B cell (primary cell): Measurements from ENCODE around the gene BRD4. TPM values are rescaled to one million over a fixed set of nuclear protein-coding genes. Genes with fewer than 3 reads are reported as not detected.
"Not testable (repeated sequence)": the region's sequence is repeated elsewhere in the genome, so short reads cannot be mapped to it uniquely, and the experiment has no call there.

Experiments
- ATAC-seq: fragments of 200-7000 bp; cut with Tn5 transposase; one replicate; pipeline ENCODE4 v1.10.0; 2021; ENCODE audit warnings: low read depth, mild to moderate bottlenecking, moderate number of reproducible peaks, moderate library complexity
- CTCF ChIA-PET: fragments of 350-600 bp; sonication (Branson Sonifier 250); formaldehyde crosslinking; loops from one replicate; lab custom pipeline; 2021; ENCODE audit warnings: antibody characterized with exemption, inconsistent platforms; lab: Charles Lee
- POLR2A ChIA-PET: fragments of 350-600 bp; sonication (Branson Sonifier 250); formaldehyde crosslinking; loops from one replicate; lab custom pipeline; 2021; ENCODE audit warnings: antibody characterized with exemption; lab: Charles Lee
- DNase-seq: peaks from one replicate; pipeline ENCODE4 v3.0.0; 2013
- H2AFZ ChIP-seq: 2 replicates; pipeline ENCODE4 v1.6.1; 2012; ENCODE audit warnings: mild to moderate bottlenecking, low read depth, low read length; ENCODE audit not compliant: insufficient read depth, poor library complexity, severe bottlenecking
- H3K27ac ChIP-seq, 2 donors: 1 replicate in 1 of 2; 2 replicates in 1 of 2; pipeline ENCODE4 v1.5.1; 2012 to 2013; ENCODE audit warnings: low read length in 2 of 2, mild to moderate bottlenecking in 2 of 2, moderate library complexity in 1 of 2
- H3K27me3 ChIP-seq, 4 experiments: fragments of 200-600 bp in 1 of 4; sonication (generic) in 1 of 4; replicated peaks in 1 of 4; 1 replicate in 2 of 4; 2 replicates in 2 of 4; pipeline versions ENCODE4 v1.6.1 to v1.7.0; 2013 to 2016; ENCODE audit warnings: low read length in 3 of 4, mild to moderate bottlenecking in 2 of 4, mixed read lengths in 1 of 4, moderate library complexity in 1 of 4; ENCODE audit not compliant: insufficient read depth in 4 of 4, control insufficient read depth in 3 of 4; ENCODE audit errors: control extremely low read depth in 1 of 4
- H3K36me3 ChIP-seq, 2 experiments: replicated peaks in 1 of 2; 1 replicate in 1 of 2; 2 replicates in 1 of 2; pipeline versions ENCODE4 v1.6.1 to v1.7.1; 2013; ENCODE audit warnings: low read length in 1 of 2; ENCODE audit not compliant: insufficient read depth in 2 of 2, control insufficient read depth in 1 of 2; ENCODE audit errors: control extremely low read depth in 1 of 2, extremely low read depth in 1 of 2
- H3K4me1 ChIP-seq, 2 donors: fragments of 200-600 bp in 1 of 2; sonication (generic) in 1 of 2; 1 replicate in 1 of 2; 2 replicates in 1 of 2; pipeline versions ENCODE4 v1.5.1 to v1.6.1; 2013 to 2017; ENCODE audit warnings: low read length in 2 of 2; ENCODE audit not compliant: control insufficient read depth in 2 of 2, insufficient read depth in 2 of 2
- H3K4me2 ChIP-seq: replicated peaks from 2 replicates; pipeline ENCODE3; 2012; ENCODE audit warnings: mild to moderate bottlenecking, low read depth, low read length; ENCODE audit not compliant: poor library complexity, severe bottlenecking
- H3K4me3 ChIP-seq, 5 experiments: fragments of 200-600 bp in 1 of 5; sonication (generic) in 1 of 5; 1 replicate in 3 of 5; 2 replicates in 2 of 5; pipeline versions ENCODE4 v1.5.1 to v1.7.0; 2011 to 2016; ENCODE audit warnings: low read length in 4 of 5, mild to moderate bottlenecking in 4 of 5, low read depth in 2 of 5, control low read depth in 1 of 5, moderate library complexity in 1 of 5; ENCODE audit not compliant: insufficient read depth in 1 of 5; ENCODE audit errors: control extremely low read depth in 1 of 5, extremely low read depth in 1 of 5
- H3K79me2 ChIP-seq: fragments of 200-600 bp; sonication (generic); one replicate; pipeline ENCODE4 v1.6.0; 2016; ENCODE audit warnings: low read length; ENCODE audit not compliant: control insufficient read depth, insufficient read depth
- H3K9ac ChIP-seq: fragments of 200-600 bp; sonication (generic); 2 replicates; pipeline ENCODE4 v1.6.1; 2017; ENCODE audit warnings: mild to moderate bottlenecking, low read length, moderate library complexity
- H3K9me3 ChIP-seq, 3 donors: one replicate each; pipeline versions ENCODE4 v1.6.1 to v1.7.1; 2013; ENCODE audit warnings: low read length in 2 of 3; ENCODE audit not compliant: control insufficient read depth in 2 of 3, insufficient read depth in 1 of 3; ENCODE audit errors: control extremely low read depth in 1 of 3
- H4K20me1 ChIP-seq: 2 replicates; pipeline ENCODE4 v1.6.0; 2012; ENCODE audit warnings: mild to moderate bottlenecking, low read length; ENCODE audit not compliant: insufficient read depth, control insufficient read depth, poor library complexity, severe bottlenecking
- H3K27ac Mint-ChIP-seq: one replicate; pipeline ENCODE4 v1.8.0; 2021; ENCODE audit warnings: mixed read lengths
- H3K27me3 Mint-ChIP-seq: one replicate; pipeline ENCODE4 v1.8.0; 2021; ENCODE audit warnings: mixed read lengths
- H3K4me1 Mint-ChIP-seq: one replicate; pipeline ENCODE4 v1.8.0; 2021; ENCODE audit warnings: mixed read lengths
- H3K4me3 Mint-ChIP-seq: one replicate; pipeline ENCODE4 v1.8.0; 2021; ENCODE audit warnings: mixed read lengths
- H3K9me3 Mint-ChIP-seq: one replicate; pipeline ENCODE4 v1.8.0; 2022; ENCODE audit warnings: mixed read lengths; ENCODE audit not compliant: insufficient read depth
- CTCF ChIP-seq: fragments of 200-600 bp; IDR thresholded peaks from one replicate; pipeline ENCODE4 v1.8.0; 2022; ENCODE audit warnings: antibody characterized with exemption, mild to moderate bottlenecking
- EZH2 ChIP-seq: IDR thresholded peaks from 2 replicates; pipeline ENCODE4 v1.6.1; 2012; ENCODE audit warnings: borderline replicate concordance, low read depth, mild to moderate bottlenecking, moderate library complexity, low read length; ENCODE audit not compliant: insufficient read depth, poor library complexity, severe bottlenecking
- WGBS: methylation state at CpG from one replicate; pipeline ENCODE4 v1.1.5; 2013; ENCODE audit warnings: missing lambda C conversion rate; ENCODE audit not compliant: insufficient coverage; 5-methylcytosine and 5-hydroxymethylcytosine counted together
- intact Hi-C: fragments of 100-400 bp; cut with micrococcal nuclease; formaldehyde crosslinking; loops from one replicate; pipeline ENCODE4 v1.10.0; 2022
- polyA plus RNA-seq: library from polyadenylated mRNA; depleted of rRNA; stranded (reverse); fragments of >200 nt; gene quantifications from 2 replicates; pipeline ENCODE4 v1.2.3, GENCODE V29; 2012
- total RNA-seq, 2 donors: library from RNA; stranded (reverse); fragments of 120-200 nt in 1 of 2; gene quantifications; 1 replicate in 1 of 2; 2 replicates in 1 of 2; pipeline versions ENCODE4 v1.2.3 to v1.2.4, GENCODE V29; 2013 to 2022

The BRD4 gene
- total and polyA plus RNA-seq, 2 donors (not counting 1 experiment from before 2014, with no cell fraction given), result 30.7 to 209 TPM

DNA sequence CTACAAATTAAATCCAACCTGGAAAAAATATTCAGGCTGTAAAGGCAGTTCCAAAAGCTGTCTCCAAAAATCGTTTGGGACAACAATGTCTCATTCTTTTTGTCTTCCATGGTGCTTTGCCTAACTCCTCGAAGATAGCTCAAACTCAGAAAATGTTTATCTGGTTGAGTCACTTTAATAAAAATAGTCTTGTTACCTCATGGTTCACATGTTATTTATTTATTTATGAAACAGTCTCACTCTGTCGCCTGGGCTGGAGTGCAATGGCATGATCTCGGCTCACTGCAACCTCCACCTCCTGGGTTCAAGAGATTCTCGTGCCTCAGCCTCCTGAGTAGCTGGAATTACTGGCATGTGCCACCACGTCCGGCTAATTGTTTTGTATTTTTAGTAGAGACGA, 4.9 kb upstream of the BRD4 start:
- H3K4me2 ChIP-seq, result no peak overlapping the region
- H4K20me1 ChIP-seq, result no peaks in the 10 kb centered on the region
- peaks cover 77% of the 10 kb centered on the region for H3K79me2 ChIP-seq
- 75% methylated on average over 1 of the region's 8 CpGs for WGBS
- peaks cover 0 to 3% (median 0%) of the 10 kb centered on the region in 3 donors for H3K9me3 ChIP-seq
- H3K27me3 ChIP-seq, result no peaks in the 10 kb centered on the region
- no peak overlapping the region for H3K4me3 Mint-ChIP-seq
- H3K4me1 ChIP-seq, result peaks cover 14 to 31% of the 10 kb centered on the region in 2 donors
- DNase-seq, result no peak
- H3K9me3 Mint-ChIP-seq, result no peaks in the 10 kb centered on the region
- no peak for ATAC-seq
- no peak overlapping the region for H3K4me3 ChIP-seq
- CTCF ChIA-PET, result no interaction called here
- no peak overlapping the region for H3K9ac ChIP-seq
- peaks cover 18% of the 10 kb centered on the region for H3K4me1 Mint-ChIP-seq
- peaks cover 3 to 28% of the 10 kb centered on the region in 2 experiments for H3K36me3 ChIP-seq
- H2AFZ ChIP-seq, result no peak overlapping the region
- no peak overlapping the region for H3K27ac ChIP-seq
- H3K27ac Mint-ChIP-seq, result no peak overlapping the region
- POLR2A ChIA-PET, result no interaction called here
- no peaks in the 10 kb centered on the region for H3K27me3 Mint-ChIP-seq
- intact Hi-C loops, result no loop called here
- no peak for TF ChIP-seq CTCF
- no peak for TF ChIP-seq EZH2

- not testable (repeated sequence) for H4K20me1 ChIP-seq, H3K9me3 ChIP-seq, H3K9me3 Mint-ChIP-seq, H3K4me2 ChIP-seq, DNase-seq, H3K9ac ChIP-seq, H3K27ac ChIP-seq, H3K4me3 ChIP-seq, H3K27me3 Mint-ChIP-seq, H3K4me3 Mint-ChIP-seq, H2AFZ ChIP-seq, ATAC-seq, H3K27me3 ChIP-seq
- CTCF ChIA-PET, result interaction anchor here (0.6 kb wide), 1 partner anchor 244 kb away, joined by 3 read pairs; no protein-coding TSS in a partner anchor
- peaks cover 14 to 33% of the 10 kb centered on the region in 2 donors for H3K4me1 ChIP-seq
- POLR2A ChIA-PET, result interaction anchor here (0.7 kb wide), 1 partner anchor 48 kb away, joined by 5 read pairs; no protein-coding TSS in a partner anchor
- 98% methylated on average over 6 of the region's 7 CpGs for WGBS
- Mint-ChIP-seq H3K4me1 (peaks cover 21% of the 10 kb centered on the region), H3K27ac (peak overlapping the region; percentile 46)
- intact Hi-C loops, result loop anchor here (2.0 kb wide), 1 partner anchor 83 kb away; the partner anchor contains the start of gene AKAP8L
- H3K36me3 ChIP-seq, result peaks cover 3 to 25% of the 10 kb centered on the region in 2 experiments
- H3K79me2 ChIP-seq, result peaks cover 80% of the 10 kb centered on the region
These were observed 3.7 kb upstream of the BRD4 start for GRCh38 chr19:15335992-15336391.
